Cerebellar cortex (tissue), 1 donor: ENCODE data around the gene SOX3.

ENCODE experiments used
- DNase-seq: peaks from one replicate; pipeline ENCODE4 v3.0.0-alpha.2; 2015; ENCODE audit warnings: low spot score

Gene SOX3

DNA sequence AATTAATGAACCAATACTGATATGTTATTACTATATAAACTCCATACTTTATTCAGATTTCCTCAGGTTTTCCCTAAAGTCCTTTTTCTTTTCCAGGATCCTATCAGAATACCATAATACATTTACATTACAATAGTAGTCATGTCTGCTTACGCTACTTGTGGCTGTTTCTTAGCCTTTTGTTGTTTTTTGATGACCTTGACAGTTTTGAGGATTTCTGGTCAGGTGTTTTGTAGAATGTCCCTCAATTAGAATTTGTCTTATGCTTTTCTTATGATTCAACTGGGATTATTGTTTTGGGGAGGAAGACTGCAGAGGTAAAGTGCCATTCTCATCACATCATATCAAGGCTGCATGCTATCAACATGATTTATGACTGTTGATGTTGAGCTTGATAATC lies 9.1 kb downstream of the SOX3 start:
- DNase-seq = no peak

DNA sequence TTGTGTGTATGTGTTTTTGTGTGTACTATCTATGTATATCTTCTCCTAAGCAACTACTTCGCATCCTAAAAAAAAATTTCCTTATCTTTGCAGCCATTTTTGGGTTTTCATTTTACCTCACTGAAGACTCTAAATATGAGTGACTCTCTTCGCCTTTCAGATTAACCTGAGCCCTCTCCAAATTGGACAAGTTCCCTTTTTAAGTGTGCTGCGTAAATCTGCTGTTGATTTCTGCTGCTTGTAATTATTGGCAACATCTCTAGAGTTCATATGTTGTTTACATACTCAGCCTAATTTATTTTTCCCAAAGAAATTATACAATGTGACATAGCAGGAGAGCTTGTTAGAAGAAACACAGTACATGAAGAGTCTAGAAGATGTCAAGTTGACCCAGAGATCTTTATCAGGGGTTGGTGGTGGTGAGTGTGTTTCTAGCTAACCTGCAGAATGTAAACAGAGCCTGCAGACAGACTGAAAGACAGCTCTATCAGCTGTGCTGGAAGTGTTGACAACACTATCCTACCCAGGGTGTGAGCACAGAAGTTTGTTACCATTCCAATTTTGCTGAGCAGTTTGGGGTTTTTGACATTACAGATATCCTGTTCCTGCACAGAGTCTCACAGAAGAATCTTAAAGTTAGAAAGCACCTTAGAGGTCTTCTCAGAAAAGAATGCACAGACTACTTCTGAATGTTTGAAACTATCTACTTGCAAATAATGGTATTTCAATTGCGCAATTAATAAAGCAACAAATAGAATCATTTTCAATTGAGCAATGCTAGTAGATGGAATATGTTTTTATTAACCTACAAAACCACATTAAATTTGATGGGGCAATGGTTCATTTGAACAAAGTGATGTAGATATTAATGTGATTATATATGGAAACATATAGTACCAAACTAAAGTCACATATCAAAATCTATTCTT lies 12.5 kb downstream of the SOX3 start:
- no peak for DNase-seq

DNA sequence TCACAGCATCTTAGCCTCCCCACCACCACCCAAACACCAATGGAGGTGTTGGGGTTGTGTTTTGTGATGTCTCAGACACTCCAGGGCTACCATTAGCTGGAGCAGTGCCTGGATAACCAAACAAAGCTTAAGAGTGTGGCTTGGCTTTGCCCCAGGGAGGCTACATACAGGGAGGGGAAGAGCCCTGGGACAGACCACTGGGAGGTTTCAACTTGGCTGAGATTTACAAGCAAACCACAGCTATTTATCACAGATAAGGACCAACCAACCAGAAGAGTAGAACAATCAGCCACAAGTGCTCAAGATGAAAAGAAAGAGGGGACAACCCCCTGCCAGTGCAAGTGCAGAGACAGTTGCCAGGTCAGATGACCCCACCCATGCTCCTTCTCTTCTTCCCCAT lies 24.1 kb downstream of the SOX3 start:
- DNase-seq = no peak

DNA sequence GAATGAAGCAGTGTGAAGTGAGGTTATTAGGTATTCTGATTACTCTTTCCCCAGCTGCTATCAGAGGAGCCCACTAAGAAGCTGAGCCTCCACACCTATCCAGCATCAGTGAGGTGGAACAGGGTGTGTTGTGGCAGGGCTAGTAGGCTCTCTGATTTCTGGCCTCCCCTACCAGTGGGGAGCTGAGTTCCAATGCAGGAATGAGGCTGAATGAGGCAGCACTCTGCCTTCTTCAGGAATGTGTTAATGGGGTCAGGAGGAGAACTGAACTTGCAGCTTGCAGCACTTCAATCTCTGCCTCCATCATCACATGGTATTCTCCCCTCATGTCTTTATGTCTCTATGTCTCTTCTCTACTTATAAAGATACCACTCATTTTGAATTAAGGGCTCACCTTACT lies 26.9 kb downstream of the SOX3 start:
- DNase-seq = no peak

DNA sequence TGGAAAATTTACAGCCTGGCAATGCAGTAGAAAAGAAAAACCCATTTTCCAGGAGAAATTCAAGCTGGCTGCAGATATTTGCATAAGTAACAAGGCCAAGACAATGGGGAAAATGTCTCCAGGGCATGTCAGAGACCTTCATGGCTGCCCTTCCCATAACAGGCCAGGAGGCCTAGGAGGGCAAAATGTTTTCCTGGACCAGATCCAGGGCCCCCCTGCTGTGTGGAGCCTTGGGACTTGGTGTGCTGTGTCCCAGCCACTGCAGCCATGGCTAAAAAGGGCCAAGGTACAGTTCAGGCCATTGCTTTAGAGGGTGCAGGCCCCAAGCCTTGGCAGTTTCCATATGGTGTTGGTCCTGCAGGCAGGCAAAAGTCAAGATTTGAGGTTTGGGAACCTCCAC lies 29.8 kb downstream of the SOX3 start:
- DNase-seq = no peak

DNA sequence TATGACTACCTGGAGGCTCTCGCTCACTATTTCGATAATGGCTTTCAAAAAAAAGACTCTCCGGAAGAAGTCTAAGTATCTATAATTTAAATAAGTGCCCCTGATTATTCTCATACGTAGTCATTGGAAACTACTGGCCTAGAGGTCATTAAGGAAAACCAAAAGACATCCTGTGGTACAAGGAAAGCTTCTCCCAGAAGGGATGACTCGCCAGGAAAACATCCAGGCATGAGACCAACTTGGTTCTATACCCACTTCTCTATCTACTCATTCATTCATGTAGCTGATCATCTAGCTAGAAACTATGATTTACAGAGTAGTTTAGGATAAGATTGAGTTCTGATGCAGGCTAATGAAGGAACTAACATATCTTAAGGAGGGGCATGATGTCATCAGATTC lies 37.7 kb downstream of the SOX3 start:
- DNase-seq = no peak
